ENCODE data around the gene ZNF827. TPM values are rescaled to one million over a fixed set of nuclear protein-coding genes. Genes with fewer than 3 reads are reported as not detected.

ZNF827 gene
- total RNA-seq, 1 experiment from 2014 or later = 5.3 TPM

DNA sequence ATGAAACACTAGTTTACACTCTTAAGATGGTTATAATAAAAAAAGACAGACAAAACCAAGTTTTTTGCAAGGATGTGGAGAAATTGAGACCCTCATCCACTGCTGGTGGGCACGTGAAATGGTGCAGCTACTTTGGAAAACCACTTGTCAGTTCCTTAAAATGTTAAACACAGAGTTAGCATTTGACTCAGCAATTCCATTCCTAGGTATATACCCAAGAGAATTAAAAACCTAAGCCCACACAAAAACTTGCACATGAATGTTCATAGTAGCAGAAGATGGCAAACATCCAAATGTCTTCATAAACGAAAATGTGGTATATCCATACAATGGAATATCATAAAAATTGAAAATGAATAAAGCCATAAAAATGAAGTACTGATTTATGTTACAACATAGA lies 75.4 kb downstream of the ZNF827 start:
- no peaks in the 10 kb centered on the region for H3K27me3 Mint-ChIP-seq (ENCODE audit: insufficient read depth, unreplicated experiment)

DNA sequence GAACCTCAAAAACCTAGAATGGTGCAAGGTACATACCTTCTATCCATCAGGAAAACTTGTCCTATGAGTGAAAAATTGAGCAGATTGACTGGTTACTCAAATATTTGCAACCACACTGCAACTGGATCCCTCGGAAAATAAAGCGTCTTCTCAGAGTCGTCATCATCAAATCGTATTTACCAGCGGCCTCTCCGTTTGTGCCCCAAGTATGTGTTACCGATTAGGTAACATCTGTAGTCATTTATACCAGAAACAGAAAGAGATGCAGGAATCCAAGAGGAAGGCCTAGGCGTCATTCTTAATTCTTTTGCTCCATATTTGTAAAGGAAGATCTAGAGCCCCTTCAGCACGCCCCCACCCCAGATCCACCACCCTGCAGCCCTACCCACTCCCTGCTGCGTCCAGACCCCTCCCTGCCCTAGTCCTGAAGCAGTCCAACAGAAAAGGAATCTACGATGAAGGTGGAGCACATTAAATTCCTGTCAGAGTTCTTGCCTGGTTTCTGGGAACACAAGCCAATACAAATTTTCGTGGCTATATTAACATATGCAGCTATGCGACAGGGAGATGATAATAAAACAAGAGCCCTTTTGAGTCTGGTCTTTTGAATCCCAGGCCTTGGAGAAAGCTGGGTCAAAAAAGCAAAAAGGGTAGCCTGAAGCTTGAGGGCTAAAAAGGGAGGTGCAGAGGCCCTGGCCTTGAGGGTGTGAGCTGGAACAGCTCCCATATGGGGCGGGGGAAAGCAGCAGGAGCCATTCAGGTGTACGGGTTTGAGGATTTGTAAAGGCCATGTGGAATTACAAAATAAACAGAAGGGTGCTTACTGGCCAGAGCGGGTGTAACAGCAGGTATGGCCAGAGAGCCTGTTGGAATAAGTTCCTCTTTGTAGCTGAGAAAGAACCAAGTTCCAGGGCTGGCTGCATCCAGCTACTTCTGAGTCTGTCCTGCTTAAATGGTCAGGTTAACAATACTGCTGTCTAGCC lies 77.0 kb downstream of the ZNF827 start:
- Mint-ChIP-seq H3K27me3 (ENCODE audit: insufficient read depth, unreplicated experiment) (no peaks in the 10 kb centered on the region), H3K27ac (ENCODE audit: unreplicated experiment) (no peak overlapping the region), H3K9me3 (ENCODE audit: unreplicated experiment) (no peaks in the 10 kb centered on the region), H3K4me3 (ENCODE audit: unreplicated experiment) (no peak overlapping the region), H3K36me3 (ENCODE audit: insufficient read depth, unreplicated experiment) (no peaks in the 10 kb centered on the region), H3K4me1 (ENCODE audit: low read depth, unreplicated experiment) (no peaks in the 10 kb centered on the region)
- no peaks in the 10 kb centered on the region for H3K27me3 ChIP-seq (replicated peaks; ENCODE audit: control insufficient read depth, insufficient read depth, low read length)
- no peak for DNase-seq
- intact Hi-C loops (cut with micrococcal nuclease; ENCODE audit: unreplicated experiment) = no loop called here
- CTCF ChIA-PET = no interaction called here
- H3K36me3 ChIP-seq (ENCODE audit: control insufficient read depth, insufficient read depth, low read length) = no peaks in the 10 kb centered on the region
- POLR2A ChIA-PET = no interaction called here
- no peaks in the 10 kb centered on the region for H3K4me1 ChIP-seq
- TF ChIP-seq, protein P1, sequence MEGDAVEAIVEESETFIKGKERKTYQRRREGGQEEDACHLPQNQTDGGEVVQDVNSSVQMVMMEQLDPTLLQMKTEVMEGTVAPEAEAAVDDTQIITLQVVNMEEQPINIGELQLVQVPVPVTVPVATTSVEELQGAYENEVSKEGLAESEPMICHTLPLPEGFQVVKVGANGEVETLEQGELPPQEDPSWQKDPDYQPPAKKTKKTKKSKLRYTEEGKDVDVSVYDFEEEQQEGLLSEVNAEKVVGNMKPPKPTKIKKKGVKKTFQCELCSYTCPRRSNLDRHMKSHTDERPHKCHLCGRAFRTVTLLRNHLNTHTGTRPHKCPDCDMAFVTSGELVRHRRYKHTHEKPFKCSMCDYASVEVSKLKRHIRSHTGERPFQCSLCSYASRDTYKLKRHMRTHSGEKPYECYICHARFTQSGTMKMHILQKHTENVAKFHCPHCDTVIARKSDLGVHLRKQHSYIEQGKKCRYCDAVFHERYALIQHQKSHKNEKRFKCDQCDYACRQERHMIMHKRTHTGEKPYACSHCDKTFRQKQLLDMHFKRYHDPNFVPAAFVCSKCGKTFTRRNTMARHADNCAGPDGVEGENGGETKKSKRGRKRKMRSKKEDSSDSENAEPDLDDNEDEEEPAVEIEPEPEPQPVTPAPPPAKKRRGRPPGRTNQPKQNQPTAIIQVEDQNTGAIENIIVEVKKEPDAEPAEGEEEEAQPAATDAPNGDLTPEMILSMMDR (IDR thresholded peaks at IDR 0.05; ENCODE audit: insufficient read depth in 1 of 2, low read depth in 1 of 2, low read length in 1 of 2, severe bottlenecking in 1 of 2, unreplicated experiment in 1 of 2) = no peak
- no peaks in the 10 kb centered on the region for H3K9me3 ChIP-seq
- BruUV-seq (replicated peaks) = no TSS peak
- H3K4me3 ChIP-seq (ENCODE audit: low read depth, low read length) = no peak overlapping the region

More for the DNA sequence above, 75.4 kb downstream of the ZNF827 start:
- no peaks in the 10 kb centered on the region for H3K4me1 ChIP-seq
- no peak overlapping the region for H3K4me3 ChIP-seq (ENCODE audit: low read depth, low read length)
- H3K4me1 Mint-ChIP-seq (ENCODE audit: low read depth, unreplicated experiment) = no peaks in the 10 kb centered on the region
- H3K9me3 ChIP-seq = no peaks in the 10 kb centered on the region
- CTCF ChIA-PET = no interaction called here
- intact Hi-C loops (cut with micrococcal nuclease; ENCODE audit: unreplicated experiment) = no loop called here
- POLR2A ChIA-PET = no interaction called here
- H3K4me3 Mint-ChIP-seq (ENCODE audit: unreplicated experiment) = no peak overlapping the region
- TF ChIP-seq, protein P1 (IDR thresholded peaks at IDR 0.05; ENCODE audit: insufficient read depth in 1 of 2, low read depth in 1 of 2, low read length in 1 of 2, severe bottlenecking in 1 of 2, unreplicated experiment in 1 of 2) = no peak
- no peak overlapping the region for H3K27ac Mint-ChIP-seq (ENCODE audit: unreplicated experiment)
- no peaks in the 10 kb centered on the region for H3K9me3 Mint-ChIP-seq (ENCODE audit: unreplicated experiment)
- BruUV-seq (replicated peaks) = no TSS peak
- DNase-seq = no peak
- H3K27me3 ChIP-seq (replicated peaks; ENCODE audit: control insufficient read depth, insufficient read depth, low read length) = no peaks in the 10 kb centered on the region
- H3K36me3 ChIP-seq (ENCODE audit: control insufficient read depth, insufficient read depth, low read length) = no peaks in the 10 kb centered on the region
- H3K36me3 Mint-ChIP-seq (ENCODE audit: insufficient read depth, unreplicated experiment) = no peaks in the 10 kb centered on the region

DNA sequence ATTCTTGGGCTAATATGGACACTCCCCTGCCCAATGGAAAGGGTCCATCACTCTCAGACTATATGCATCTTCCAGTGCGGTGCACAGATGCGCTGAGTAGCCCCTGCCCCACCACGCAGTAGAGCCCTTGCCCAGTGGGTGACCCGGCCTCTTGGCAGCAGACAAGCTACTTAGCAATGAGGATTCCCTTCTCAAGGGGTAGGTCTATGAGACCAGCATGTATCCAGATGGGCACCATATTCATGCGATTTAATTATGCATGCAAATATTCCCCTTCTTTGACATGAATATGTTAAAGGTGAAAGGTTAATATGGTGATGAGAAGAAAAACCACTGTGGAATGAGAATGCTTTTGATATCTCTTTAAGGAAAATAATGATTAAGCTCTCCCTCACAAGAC lies 77.7 kb downstream of the ZNF827 start:
- DNase-seq = no peak

More for the DNA sequence above, 77.7 kb downstream of the ZNF827 start:
- H3K27me3 Mint-ChIP-seq (ENCODE audit: insufficient read depth, unreplicated experiment) = no peaks in the 10 kb centered on the region
- Histone ChIP-seq H3K27me3 (replicated peaks; ENCODE audit: control insufficient read depth, insufficient read depth, low read length) (no peaks in the 10 kb centered on the region), H3K36me3 (ENCODE audit: control insufficient read depth, insufficient read depth, low read length) (no peaks in the 10 kb centered on the region), H3K4me1 (no peaks in the 10 kb centered on the region), H3K4me3 (ENCODE audit: low read depth, low read length) (no peak overlapping the region), H3K9me3 (no peaks in the 10 kb centered on the region)
- TF ChIP-seq, protein P1 (IDR thresholded peaks at IDR 0.05; ENCODE audit: insufficient read depth in 1 of 2, low read depth in 1 of 2, low read length in 1 of 2, severe bottlenecking in 1 of 2, unreplicated experiment in 1 of 2) = no peak
- CTCF ChIA-PET = no interaction called here
- H3K4me3 Mint-ChIP-seq (ENCODE audit: unreplicated experiment) = no peak overlapping the region
- H3K27ac Mint-ChIP-seq (ENCODE audit: unreplicated experiment) = no peak overlapping the region
- no peaks in the 10 kb centered on the region for H3K9me3 Mint-ChIP-seq (ENCODE audit: unreplicated experiment)
- BruUV-seq (replicated peaks) = no TSS peak
- no peaks in the 10 kb centered on the region for H3K4me1 Mint-ChIP-seq (ENCODE audit: low read depth, unreplicated experiment)
- H3K36me3 Mint-ChIP-seq (ENCODE audit: insufficient read depth, unreplicated experiment) = no peaks in the 10 kb centered on the region
- intact Hi-C loops (cut with micrococcal nuclease; ENCODE audit: unreplicated experiment) = no loop called here
- POLR2A ChIA-PET = no interaction called here
